IPS DF 6.9 (cell line): Measurements from ENCODE around the gene DYNC1LI1.

Source experiments
- DNase-seq: peaks from one replicate; pipeline ENCODE4 v3.0.0-alpha.2; 2013; ENCODE audit warnings: low read depth, low spot score
- H3K27ac ChIP-seq: one replicate; pipeline ENCODE4 v1.5.1; 2013; ENCODE audit warnings: low read length, control low read depth
- H3K27me3 ChIP-seq: 2 replicates; pipeline ENCODE4 v1.6.1; 2013; ENCODE audit warnings: mild to moderate bottlenecking, low read length; ENCODE audit not compliant: control insufficient read depth, insufficient read depth
- H3K36me3 ChIP-seq: 2 replicates; pipeline ENCODE4 v1.6.1; 2013; ENCODE audit warnings: low read length; ENCODE audit not compliant: control insufficient read depth, insufficient read depth
- H3K4me1 ChIP-seq: 2 replicates; pipeline ENCODE4 v1.6.1; 2013; ENCODE audit warnings: low read length; ENCODE audit not compliant: control insufficient read depth, insufficient read depth
- H3K4me3 ChIP-seq: 2 replicates; pipeline ENCODE4 v1.5.1; 2013; ENCODE audit warnings: mild to moderate bottlenecking, low read length
- H3K9me3 ChIP-seq: 2 replicates; pipeline ENCODE4 v1.6.1; 2013; ENCODE audit warnings: low read length, inconsistent platforms; ENCODE audit not compliant: control insufficient read depth, insufficient read depth
- WGBS: extraction: QIAGEN DNeasy Blood & Tissue Kit; methylation state at CpG from one replicate; pipeline ENCODE4 v1.1.7; 2013; ENCODE audit warnings: mixed read lengths, missing lambda C conversion rate; ENCODE audit not compliant: insufficient read length, insufficient coverage; 5-methylcytosine and 5-hydroxymethylcytosine counted together

Gene DYNC1LI1

DNA sequence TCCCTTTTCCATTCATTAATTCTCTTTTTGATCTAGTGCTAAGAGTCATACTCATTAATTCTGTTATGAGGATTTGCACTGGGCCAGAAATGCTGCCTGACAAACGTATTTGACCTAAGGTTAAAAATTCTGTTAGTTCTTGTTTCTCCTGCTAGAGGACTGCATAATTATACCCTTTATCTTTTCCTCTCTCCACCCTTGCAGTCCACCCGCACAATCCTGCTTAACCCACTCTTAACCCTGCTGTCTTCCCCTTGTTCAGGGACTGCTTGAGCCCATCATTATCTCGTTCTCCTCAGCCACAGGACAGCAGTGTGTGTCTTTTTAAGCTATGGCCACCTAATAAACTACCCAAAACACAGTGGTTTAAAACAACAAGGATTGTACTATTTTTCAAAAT is 31.1 kb upstream of the DYNC1LI1 start:
- Histone ChIP-seq H3K4me1 (no peaks in the 10 kb centered on the region), H3K36me3 (no peaks in the 10 kb centered on the region), H3K9me3 (no peaks in the 10 kb centered on the region), H3K4me3 (no peak overlapping the region), H3K27ac (no peak overlapping the region), H3K27me3 (no peaks in the 10 kb centered on the region)
- WGBS, result no CpG with 5 or more reads among the region's 3 CpGs
- no peak for DNase-seq

DNA sequence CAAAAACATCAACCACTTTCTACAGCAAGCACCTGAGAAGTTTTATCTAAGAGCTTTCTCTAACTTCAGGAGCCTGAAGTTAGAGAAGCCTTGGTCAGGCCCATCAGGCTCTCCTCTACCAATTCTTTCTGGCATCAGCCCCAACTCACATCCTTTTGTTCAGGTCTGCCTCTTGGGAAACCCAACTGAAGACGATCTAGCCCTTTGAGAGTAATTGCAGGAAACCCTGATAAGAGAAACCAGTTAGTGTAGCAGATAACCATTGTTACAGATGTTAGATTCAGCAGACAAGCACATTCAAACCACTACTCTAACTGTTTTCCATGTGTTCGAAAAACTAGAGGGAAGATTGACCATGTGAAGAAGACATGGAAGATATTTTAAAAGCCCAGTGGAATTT is 27.0 kb upstream of the DYNC1LI1 start:
- WGBS, result no CpG with 5 or more reads among the region's 2 CpGs
- DNase-seq, result no peak

DNA sequence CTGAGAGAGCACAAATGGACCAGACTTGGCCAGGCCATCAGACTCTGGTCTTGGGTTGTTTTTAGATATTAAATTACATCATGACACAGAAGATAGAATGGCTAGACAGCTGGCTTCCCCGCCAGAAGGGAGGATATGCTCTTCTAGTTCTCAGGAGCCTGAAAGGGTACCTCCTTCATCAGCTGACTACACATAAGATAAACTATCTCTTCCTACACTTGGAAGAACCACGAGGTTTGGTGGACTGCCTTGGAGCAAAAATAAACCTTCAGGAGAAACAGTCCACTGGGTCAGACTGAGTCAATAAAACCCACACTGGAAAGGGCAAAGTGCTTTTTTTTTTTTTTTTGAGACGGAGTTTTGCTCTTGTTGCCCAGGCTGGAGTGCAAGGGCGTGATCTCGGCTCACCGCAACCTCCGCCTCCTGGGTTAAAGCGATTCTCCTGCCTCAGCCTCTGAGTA is 26.3 kb upstream of the DYNC1LI1 start:
- no peak overlapping the region for H3K4me3 ChIP-seq

More for the DNA sequence above, 27.0 kb upstream of the DYNC1LI1 start:
- peaks cover 4% of the 10 kb centered on the region for H3K4me1 ChIP-seq
- no peak overlapping the region for H3K4me3 ChIP-seq
- H3K9me3 ChIP-seq, result no peaks in the 10 kb centered on the region
- no peaks in the 10 kb centered on the region for H3K27me3 ChIP-seq
- no peak overlapping the region for H3K27ac ChIP-seq
- no peaks in the 10 kb centered on the region for H3K36me3 ChIP-seq

DNA sequence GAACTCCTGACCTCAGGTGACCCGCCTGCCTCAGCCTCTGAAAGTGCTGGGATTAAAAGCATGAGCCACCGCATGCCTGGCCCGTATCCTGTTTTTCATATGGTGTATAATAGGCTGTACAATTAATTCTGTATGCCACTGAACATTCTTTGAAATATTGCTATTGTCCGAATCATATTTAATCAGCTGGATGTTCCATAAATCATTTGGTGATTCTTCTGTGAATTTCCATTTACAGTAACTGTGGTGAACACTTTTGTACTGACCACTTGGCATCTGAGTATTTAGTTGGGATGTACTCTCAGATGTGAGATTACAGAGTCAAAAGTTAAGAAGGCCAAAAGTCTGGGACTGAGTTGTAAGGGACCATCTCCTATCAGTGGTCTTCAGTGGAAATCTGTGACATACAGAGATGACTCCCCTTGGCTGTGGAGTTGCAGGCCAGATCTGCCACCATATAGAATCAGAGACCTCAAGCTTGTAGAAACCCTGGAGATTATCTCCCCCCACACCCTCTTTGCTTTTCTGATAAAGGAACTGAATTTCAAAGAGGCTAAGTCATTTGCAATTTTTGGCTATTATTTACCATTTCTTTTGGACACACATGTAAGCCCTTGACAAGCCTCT is 25.7 kb upstream of the DYNC1LI1 start:
- no peaks in the 10 kb centered on the region for H3K36me3 ChIP-seq
- no peaks in the 10 kb centered on the region for H3K9me3 ChIP-seq
- no peak overlapping the region for H3K4me3 ChIP-seq
- no peak overlapping the region for H3K27ac ChIP-seq
- no peak for DNase-seq
- WGBS, result no CpG with 5 or more reads among the region's 4 CpGs
- no peaks in the 10 kb centered on the region for H3K27me3 ChIP-seq
- H3K4me1 ChIP-seq, result peaks cover 8% of the 10 kb centered on the region

More for the DNA sequence above, 26.3 kb upstream of the DYNC1LI1 start:
- H3K4me1 ChIP-seq, result peaks cover 7% of the 10 kb centered on the region
- WGBS, result no CpG with 5 or more reads among the region's 8 CpGs
- H3K9me3 ChIP-seq, result no peaks in the 10 kb centered on the region
- H3K27ac ChIP-seq, result no peak overlapping the region
- H3K36me3 ChIP-seq, result no peaks in the 10 kb centered on the region
- H3K27me3 ChIP-seq, result no peaks in the 10 kb centered on the region
- DNase-seq, result no peak

DNA sequence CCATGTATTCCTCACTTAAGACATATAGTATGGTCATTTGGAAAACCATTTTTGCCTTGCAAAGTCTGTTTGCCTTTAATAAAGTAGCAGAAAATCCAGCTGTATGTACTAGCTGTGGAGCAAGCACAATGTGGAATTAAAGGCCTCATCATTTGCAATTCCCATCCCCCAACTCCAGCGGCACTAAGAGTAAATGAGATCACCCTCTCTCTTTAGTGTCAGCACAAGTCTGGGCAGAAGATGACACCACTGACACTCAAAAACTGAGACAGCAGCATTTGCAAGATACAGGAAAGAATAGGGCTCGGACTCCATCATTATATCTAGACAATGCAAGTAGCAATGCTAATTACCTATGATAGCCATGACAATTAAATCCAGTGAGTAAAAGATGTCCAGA is 24.7 kb upstream of the DYNC1LI1 start:
- Histone ChIP-seq H3K27me3 (no peaks in the 10 kb centered on the region), H3K9me3 (no peaks in the 10 kb centered on the region), H3K36me3 (no peaks in the 10 kb centered on the region), H3K27ac (no peak overlapping the region), H3K4me1 (peaks cover 8% of the 10 kb centered on the region), H3K4me3 (no peak overlapping the region)
- WGBS, result no CpG with 5 or more reads among the region's 2 CpGs
- DNase-seq, result no peak

DNA sequence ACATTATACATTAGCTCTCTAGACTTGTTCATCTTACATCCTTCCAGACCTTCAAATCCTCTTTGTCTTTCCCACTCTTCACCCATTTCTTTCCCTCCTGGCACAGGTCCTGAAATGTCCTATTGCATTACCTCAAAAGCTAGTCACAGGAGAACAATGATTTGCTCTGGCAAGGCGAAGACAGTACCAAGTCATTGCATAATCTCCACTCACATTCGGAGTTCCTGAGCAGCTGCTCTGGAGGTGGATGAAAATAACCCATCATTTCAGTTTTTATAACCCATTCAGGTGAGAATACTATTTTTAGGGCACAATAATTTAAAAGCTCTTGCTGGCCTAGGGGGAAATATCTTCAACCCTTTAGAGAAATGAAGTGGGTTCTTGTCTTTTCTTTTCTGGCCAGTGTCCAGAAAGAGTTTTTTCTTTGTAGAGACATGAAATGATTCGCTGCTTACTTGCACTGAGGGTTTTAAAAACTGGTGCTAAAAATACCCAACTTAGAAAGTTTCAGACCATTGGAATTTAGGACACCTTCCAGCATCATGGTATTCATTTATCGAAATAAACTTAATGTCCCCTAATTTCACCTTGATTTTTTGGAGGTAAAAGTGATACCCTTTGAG is 23.4 kb upstream of the DYNC1LI1 start:
- Histone ChIP-seq H3K4me1 (peaks cover 8% of the 10 kb centered on the region), H3K9me3 (no peaks in the 10 kb centered on the region), H3K4me3 (no peak overlapping the region), H3K36me3 (no peaks in the 10 kb centered on the region), H3K27ac (no peak overlapping the region), H3K27me3 (no peaks in the 10 kb centered on the region)
- no CpG with 5 or more reads among the region's 4 CpGs for WGBS
- DNase-seq, result no peak

DNA sequence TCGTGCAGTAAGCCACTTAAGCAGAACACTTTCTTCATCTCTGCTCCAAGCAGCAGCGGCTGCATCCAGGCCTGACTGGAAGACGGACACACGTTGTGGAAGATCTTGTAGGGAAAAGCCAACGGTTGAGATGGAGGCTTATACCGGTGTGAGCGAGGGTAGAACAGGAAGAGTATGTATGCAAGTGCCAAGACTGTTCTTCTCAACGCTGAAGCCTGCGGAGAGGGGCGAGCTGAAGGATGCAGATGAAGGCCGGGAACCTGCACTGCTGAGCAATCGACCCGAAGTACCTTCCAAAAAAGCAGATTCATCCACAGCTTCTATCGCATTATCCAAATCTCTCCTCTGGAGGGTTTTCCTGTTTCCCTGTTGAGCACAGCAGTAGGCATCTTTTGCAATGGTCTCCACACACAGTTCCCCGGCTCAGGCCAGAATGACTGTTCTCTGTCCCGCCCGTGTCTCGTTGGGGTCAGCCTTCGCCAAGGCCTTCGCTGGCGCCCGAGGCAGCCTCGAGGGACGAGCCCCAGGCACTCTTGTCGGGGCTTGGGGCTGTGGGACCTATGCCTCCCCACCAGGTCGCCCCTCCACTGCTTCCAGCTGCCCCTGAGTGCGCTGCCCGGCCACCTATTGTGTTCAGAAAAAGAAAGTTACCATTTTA is 22.2 kb upstream of the DYNC1LI1 start:
- Histone ChIP-seq H3K36me3 (no peaks in the 10 kb centered on the region), H3K4me3 (no peak overlapping the region), H3K27ac (no peak overlapping the region), H3K4me1 (peaks cover 8% of the 10 kb centered on the region), H3K9me3 (no peaks in the 10 kb centered on the region), H3K27me3 (no peaks in the 10 kb centered on the region)
- DNase-seq, result no peak
- WGBS, result no CpG with 5 or more reads among the region's 28 CpGs

DNA sequence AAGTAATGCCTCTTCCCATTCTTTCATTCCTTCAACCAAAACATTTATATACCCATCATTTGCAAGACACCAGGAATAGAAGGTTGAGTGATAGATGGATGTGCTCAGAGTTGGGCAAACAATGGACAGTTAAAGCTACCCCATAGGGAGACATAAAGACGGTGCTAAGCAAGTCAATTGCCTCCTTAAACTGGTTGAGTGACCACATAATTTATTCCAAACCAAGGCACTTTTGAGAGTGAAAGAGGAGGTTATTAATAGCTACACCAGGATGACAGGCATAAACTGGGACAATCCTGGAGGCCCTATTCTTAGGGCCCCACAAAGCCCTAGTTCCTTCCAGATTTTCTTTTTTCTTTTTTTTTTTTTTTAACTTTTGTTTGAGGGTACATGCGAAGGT is 21.4 kb upstream of the DYNC1LI1 start:
- WGBS, result no CpG with 5 or more reads among the region's 2 CpGs
- peaks cover 8% of the 10 kb centered on the region for H3K4me1 ChIP-seq

DNA sequence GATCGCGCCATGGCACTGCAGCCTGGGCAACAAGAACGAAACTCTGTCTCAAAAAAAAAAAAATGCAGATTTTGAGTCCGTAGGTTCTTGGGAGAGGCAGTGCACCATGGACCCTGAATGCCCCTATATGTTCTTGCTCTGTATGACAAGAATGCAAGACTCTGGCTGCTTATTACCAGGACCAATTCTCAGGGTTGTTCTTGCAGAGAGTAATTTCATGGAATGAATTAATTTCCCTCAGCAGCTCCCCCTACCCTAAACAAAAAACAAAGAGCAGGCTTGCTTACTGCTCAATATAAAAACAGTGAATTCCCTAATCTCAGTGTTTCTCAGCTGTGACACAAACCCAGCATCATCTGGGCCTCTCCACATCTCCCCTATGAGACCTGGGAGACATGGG is 20.5 kb upstream of the DYNC1LI1 start:
- WGBS, result no CpG with 5 or more reads among the region's 4 CpGs
- Histone ChIP-seq H3K27me3 (no peaks in the 10 kb centered on the region), H3K36me3 (no peaks in the 10 kb centered on the region), H3K4me3 (no peak overlapping the region), H3K9me3 (no peaks in the 10 kb centered on the region), H3K4me1 (peaks cover 8% of the 10 kb centered on the region), H3K27ac (no peak overlapping the region)
- no peak for DNase-seq

More for the DNA sequence above, 21.4 kb upstream of the DYNC1LI1 start:
- Histone ChIP-seq H3K27me3 (no peaks in the 10 kb centered on the region), H3K4me3 (no peak overlapping the region), H3K27ac (no peak overlapping the region), H3K36me3 (no peaks in the 10 kb centered on the region), H3K9me3 (no peaks in the 10 kb centered on the region)
- DNase-seq, result no peak

DNA sequence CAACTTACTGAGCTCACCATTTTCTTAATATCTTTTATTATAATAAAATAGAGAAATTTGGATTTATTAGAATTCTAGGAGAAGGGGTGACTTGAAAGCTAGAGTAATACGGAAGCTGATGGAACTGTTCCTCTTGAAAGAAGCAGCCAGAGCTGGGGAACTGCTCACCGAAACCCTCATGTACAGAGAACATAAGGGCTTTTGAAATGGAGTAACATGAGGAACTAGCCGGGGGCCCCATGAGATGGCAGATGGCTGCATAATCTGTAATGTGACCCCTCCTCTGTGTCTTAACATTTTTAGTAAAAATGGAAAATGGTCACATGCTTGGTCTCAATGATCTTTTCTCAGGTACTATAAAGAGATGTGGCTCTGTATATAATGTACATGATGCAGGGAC is 15.7 kb upstream of the DYNC1LI1 start:
- no peaks in the 10 kb centered on the region for H3K9me3 ChIP-seq
- no peak for DNase-seq
- no CpG with 5 or more reads among the region's 3 CpGs for WGBS
- no peaks in the 10 kb centered on the region for H3K4me1 ChIP-seq
- H3K27me3 ChIP-seq, result no peaks in the 10 kb centered on the region
- no peak overlapping the region for H3K4me3 ChIP-seq
- H3K27ac ChIP-seq, result no peak overlapping the region
- no peaks in the 10 kb centered on the region for H3K36me3 ChIP-seq
